ENCODE data around the gene OR56A1. TPM values are rescaled to one million over a fixed set of nuclear protein-coding genes. Genes with fewer than 3 reads are reported as not detected.
A peak's percentile ranks its signal among the peaks of the same experiment; 100 is the strongest.

The OR56A1 gene
- polyA plus RNA-seq, 2 of the 4 experiments (the other 2 are of a cell fraction) = not detected

DNA sequence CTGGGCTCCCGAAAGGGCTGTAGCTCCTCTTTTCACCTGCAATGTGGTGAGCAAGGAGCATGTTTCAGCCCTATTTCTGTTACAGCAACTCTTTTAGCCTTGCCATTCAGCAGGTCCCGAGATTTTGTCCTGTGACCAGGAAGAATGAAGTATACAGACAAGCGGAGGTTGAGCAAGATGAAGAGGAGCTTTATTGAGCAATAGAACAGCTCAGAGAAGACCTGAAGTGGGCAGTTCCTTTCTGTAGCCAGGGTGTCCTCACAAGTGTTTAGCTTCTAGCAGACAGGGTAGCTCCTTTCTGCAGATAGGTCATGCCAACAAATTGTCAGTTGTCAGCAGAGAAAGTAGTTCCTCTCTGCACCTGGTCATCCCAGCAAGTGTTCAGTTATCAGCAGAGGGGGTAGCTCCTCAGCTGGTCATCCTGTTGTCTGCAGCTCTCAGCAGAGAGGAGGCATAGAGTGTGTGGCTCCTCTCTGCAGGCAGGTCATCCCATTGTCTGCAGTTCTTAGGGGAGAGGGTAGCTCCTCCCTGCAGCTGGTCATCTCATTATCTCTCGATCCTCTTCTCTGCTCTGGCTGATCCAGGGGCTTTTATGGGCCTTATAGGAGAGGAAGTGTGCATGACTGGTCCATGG lies 18.4 kb downstream of the OR56A1 start:
- peak in 1 of 2 experiments; percentile 8; a peak in 1 of 6 replicates for ATAC-seq
- Histone ChIP-seq H3K4me3 (no peak overlapping the region), H3K4me1 (no peaks in the 10 kb centered on the region), H3K9me3 (no peaks in the 10 kb centered on the region), H3K27ac (no peak overlapping the region), H3K4me2 (no peak overlapping the region)
- no peak for DNase-seq (ENCODE audit: low read depth in 1 of 2, low spot score in 1 of 2)
- ChIA-PET CTCF (interaction anchor here (0.9 to 2.4 kb wide), 3 partner anchors 11 to 350 kb away, joined by 3 to 7 read pairs (median 5); no protein-coding TSS in a partner anchor), POLR2A (no interaction called here)
- 4% methylated on average over 4 of the region's 4 CpGs for WGBS (ENCODE audit: missing lambda C conversion rate)
- no peak for TF ChIP-seq FOSB (CRISPR knock-in tag; IDR thresholded peaks at IDR 0.05)
- TF ChIP-seq ZSCAN20 (CRISPR knock-in tag; IDR thresholded peaks at IDR 0.05) = no peak
- TF ChIP-seq SMC3 (IDR thresholded peaks at IDR 0.05) = no peak
- no peak for TF ChIP-seq GATA3 (IDR thresholded peaks at IDR 0.05; ENCODE audit: borderline replicate concordance)
- no peak for TF ChIP-seq NFE2L2 (conservative IDR thresholded peaks at IDR 0.05; ENCODE audit: low read length)
- TF ChIP-seq, protein P1, sequence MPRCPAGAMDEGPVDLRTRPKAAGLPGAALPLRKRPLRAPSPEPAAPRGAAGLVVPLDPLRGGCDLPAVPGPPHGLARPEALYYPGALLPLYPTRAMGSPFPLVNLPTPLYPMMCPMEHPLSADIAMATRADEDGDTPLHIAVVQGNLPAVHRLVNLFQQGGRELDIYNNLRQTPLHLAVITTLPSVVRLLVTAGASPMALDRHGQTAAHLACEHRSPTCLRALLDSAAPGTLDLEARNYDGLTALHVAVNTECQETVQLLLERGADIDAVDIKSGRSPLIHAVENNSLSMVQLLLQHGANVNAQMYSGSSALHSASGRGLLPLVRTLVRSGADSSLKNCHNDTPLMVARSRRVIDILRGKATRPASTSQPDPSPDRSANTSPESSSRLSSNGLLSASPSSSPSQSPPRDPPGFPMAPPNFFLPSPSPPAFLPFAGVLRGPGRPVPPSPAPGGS (IDR thresholded peaks at IDR 0.05) = no peak
- no peak for TF ChIP-seq TP53 (CRISPR knock-in tag; IDR thresholded peaks at IDR 0.05)
- TF ChIP-seq RAD21 (conservative IDR thresholded peaks at IDR 0.05 in 1 of 2, IDR thresholded peaks at IDR 0.05 in 1 of 2) = no peak
- TF ChIP-seq, protein P2, sequence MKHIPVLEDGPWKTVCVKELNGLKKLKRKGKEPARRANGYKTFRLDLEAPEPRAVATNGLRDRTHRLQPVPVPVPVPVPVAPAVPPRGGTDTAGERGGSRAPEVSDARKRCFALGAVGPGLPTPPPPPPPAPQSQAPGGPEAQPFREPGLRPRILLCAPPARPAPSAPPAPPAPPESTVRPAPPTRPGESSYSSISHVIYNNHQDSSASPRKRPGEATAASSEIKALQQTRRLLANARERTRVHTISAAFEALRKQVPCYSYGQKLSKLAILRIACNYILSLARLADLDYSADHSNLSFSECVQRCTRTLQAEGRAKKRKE (CRISPR knock-in tag; IDR thresholded peaks at IDR 0.05; ENCODE audit: low read depth) = no peak
- TF ChIP-seq RCOR1 (IDR thresholded peaks at IDR 0.05; ENCODE audit: low read depth, low read length) = no peak
- FAIRE-seq = no peak

DNA sequence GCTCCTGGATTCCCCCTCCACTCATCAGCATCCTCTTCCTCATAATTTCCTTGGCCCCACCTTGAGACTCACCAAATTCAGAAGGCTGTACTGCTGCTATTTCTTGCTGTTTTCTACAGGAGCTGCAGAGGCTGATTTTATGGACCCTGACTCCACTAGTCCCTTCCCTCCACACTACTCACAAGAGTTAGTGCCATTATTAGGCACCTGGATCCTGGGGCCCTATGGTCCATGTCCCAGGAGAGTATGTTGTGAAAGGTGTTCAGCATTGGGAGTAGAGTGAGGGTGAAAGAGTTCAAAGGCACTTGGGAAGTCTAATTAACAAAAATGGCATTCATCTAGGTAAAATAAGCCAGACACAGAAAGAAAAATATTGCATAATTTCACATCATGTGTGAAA lies 23.7 kb downstream of the OR56A1 start, which contains the start of gene OR56A4:
TSS of gene OR56A4 (minus strand) at position 101 of the 400 bp plus-strand sequence. CDS start 3,954 bp downstream, outside the sequence.
- no peak within 1 kb of the TSS for H3K4me2 ChIP-seq
- ATAC-seq (no peak), DNase-seq (ENCODE audit: low read depth in 1 of 2, low spot score in 1 of 2) (no peak), FAIRE-seq (no peak)
- ChIA-PET CTCF (no interaction called here), POLR2A (no interaction called here)
- H3K27ac ChIP-seq = no peak within 1 kb of the TSS
- TF ChIP-seq CHD2 (IDR thresholded peaks at IDR 0.05; ENCODE audit: low read length, partially characterized antibody) = no peak
- TF ChIP-seq JUN (IDR thresholded peaks at IDR 0.05) = no peak
- TF ChIP-seq FOXS1 (CRISPR knock-in tag; IDR thresholded peaks at IDR 0.05) = no peak
- no peak for TF ChIP-seq HOXB13 (CRISPR knock-in tag; IDR thresholded peaks at IDR 0.05; ENCODE audit: low read depth)
- no peak for TF ChIP-seq GATA3 (IDR thresholded peaks at IDR 0.05; ENCODE audit: borderline replicate concordance)
- no peak for TF ChIP-seq RCOR1 (IDR thresholded peaks at IDR 0.05; ENCODE audit: low read depth, low read length)
- no peak for TF ChIP-seq NFE2L2 (conservative IDR thresholded peaks at IDR 0.05; ENCODE audit: low read length)
- TF ChIP-seq, protein P3, sequence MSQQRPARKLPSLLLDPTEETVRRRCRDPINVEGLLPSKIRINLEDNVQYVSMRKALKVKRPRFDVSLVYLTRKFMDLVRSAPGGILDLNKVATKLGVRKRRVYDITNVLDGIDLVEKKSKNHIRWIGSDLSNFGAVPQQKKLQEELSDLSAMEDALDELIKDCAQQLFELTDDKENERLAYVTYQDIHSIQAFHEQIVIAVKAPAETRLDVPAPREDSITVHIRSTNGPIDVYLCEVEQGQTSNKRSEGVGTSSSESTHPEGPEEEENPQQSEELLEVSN (IDR thresholded peaks at IDR 0.05; ENCODE audit: borderline replicate concordance, low read depth) = no peak
- TF ChIP-seq, protein P4, sequence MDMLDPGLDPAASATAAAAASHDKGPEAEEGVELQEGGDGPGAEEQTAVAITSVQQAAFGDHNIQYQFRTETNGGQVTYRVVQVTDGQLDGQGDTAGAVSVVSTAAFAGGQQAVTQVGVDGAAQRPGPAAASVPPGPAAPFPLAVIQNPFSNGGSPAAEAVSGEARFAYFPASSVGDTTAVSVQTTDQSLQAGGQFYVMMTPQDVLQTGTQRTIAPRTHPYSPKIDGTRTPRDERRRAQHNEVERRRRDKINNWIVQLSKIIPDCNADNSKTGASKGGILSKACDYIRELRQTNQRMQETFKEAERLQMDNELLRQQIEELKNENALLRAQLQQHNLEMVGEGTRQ (IDR thresholded peaks at IDR 0.05) = no peak
- TF ChIP-seq NR3C1 (IDR thresholded peaks at IDR 0.05) = no peak
- TF ChIP-seq RARB (CRISPR knock-in tag; IDR thresholded peaks at IDR 0.05) = no peak
- TF ChIP-seq RNF2 (IDR thresholded peaks at IDR 0.05; ENCODE audit: borderline replicate concordance, low read depth) = no peak
- no peak for TF ChIP-seq HOXB5 (CRISPR knock-in tag; IDR thresholded peaks at IDR 0.05)
- TF ChIP-seq POLR2A (IDR thresholded peaks at IDR 0.05; ENCODE audit: low read length) = no peak
- TF ChIP-seq, protein P2 (CRISPR knock-in tag; IDR thresholded peaks at IDR 0.05; ENCODE audit: low read depth) = no peak
- TF ChIP-seq ZC3H11A (IDR thresholded peaks at IDR 0.05) = no peak
- no peak for TF ChIP-seq MAFK (IDR thresholded peaks at IDR 0.05; ENCODE audit: partially characterized antibody)
- no peak for TF ChIP-seq CHD4 (IDR thresholded peaks at IDR 0.05; ENCODE audit: borderline replicate concordance)
- H3K4me3 ChIP-seq = no peak within 1 kb of the TSS
- no peaks in the 10 kb centered on the region for H3K4me1 ChIP-seq
- H3K9me3 ChIP-seq = no peaks in the 10 kb centered on the region

Data from A549 (cell line).